Measurements from ENCODE around the gene ESF1. TPM values are rescaled to one million over a fixed set of nuclear protein-coding genes. Genes with fewer than 3 reads are reported as not detected.

ESF1 gene
- total and polyA plus RNA-seq, 10 of the 15 experiments (the other 5 are each of a cell fraction or from before 2014, with no cell fraction given) = 9.2 to 36.2 (median 18.4) TPM

DNA sequence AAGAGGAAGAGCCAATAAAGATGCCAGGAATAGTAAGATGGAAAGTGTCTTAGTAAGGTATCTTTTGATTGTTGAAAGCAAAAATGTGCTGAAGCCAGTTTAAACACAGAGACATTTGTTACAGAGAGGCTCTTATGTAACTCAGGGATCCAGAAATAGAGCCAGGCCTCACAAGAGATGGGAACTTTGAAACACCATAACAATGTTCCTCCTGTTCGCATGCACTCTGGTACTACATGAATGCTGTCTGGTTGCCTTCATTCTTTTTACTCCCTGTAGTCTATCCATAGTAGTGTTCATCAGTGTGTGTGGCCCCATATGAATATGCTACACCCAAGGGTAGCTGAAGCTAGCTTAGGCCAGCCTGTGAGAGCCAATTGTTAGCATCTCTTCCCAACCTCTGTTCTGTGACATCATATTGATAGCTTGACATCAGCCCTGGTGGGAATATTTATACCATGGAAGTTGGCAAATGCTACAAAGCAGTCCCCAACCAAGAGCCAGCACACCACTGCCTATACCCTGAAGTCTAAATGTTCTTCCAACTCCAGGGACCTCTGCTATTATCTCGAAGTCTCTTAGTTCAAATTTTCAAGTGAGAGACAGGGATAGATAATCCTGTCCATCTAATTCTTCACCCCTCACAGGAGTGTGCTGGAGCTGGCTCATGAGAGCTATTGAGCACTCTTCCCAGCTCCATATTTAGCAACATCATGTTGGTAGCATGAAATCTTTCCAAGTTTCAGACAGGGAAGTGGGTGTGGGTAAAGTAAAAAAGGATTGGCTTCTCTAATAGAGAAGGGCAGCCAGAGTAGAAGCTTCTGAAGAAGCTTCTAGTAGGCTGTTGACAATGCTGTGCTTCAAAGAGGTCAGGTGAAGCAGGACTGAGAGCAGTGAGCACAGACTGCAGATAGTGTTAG lies 7.1 kb upstream of the ESF1 start (continued):
- TF ChIP-seq ZNF622 (IDR thresholded peaks at IDR 0.05) (no peak), FOXK2 (IDR thresholded peaks at IDR 0.05) (no peak), SMAD5 (IDR thresholded peaks at IDR 0.05; ENCODE audit: low read depth) (no peak), BRCA1 (IDR thresholded peaks at IDR 0.05; ENCODE audit: low read depth, low read length) (no peak)

DNA sequence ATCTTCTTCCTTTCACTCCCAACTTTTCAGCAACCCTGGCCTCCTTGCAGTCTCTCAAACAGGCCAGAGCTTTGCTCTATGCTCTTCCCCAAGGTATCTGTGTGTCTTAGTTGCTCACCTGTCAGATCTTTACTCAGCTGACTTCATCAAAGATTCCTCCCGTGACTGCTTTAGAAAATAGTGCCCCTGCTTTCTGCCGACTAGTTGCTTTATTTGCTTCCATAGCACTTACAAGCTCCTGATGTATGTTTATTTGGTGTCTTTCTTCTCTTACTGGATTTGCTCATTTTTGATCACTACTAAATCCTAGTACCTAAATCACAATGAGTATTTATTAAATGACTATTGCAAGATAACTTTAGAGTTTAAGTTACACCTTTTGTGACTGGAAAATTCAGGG lies 6.0 kb upstream of the ESF1 start:
- no peak overlapping the region for H3K27ac ChIP-seq (ENCODE audit: control insufficient read depth, insufficient read depth)
- ATAC-seq (no peak), FAIRE-seq (no peak), DNase-seq (ENCODE audit: low read depth, low spot score) (no peak)
- no peaks in the 10 kb centered on the region; the same call in 1 of the 2 replicates for H3K4me1 ChIP-seq (ENCODE audit: control insufficient read depth, insufficient read depth, low read length)
- peaks cover 2 to 17% of the 10 kb centered on the region in 2 experiments; a peak in 3 of 4 replicates for H3K36me3 ChIP-seq (ENCODE audit: control insufficient read depth in 2 of 2, insufficient read depth in 2 of 2, low read length in 1 of 2)
- ChIA-PET CTCF (interaction anchor here (1.0 kb wide), 1 partner anchor 530 kb away, joined by 3 read pairs; no protein-coding TSS in a partner anchor), POLR2A (no interaction called here), RAD21 (ENCODE audit: unreplicated experiment) (interaction anchor here (1.3 kb wide), 1 partner anchor 19 kb away, joined by 3 read pairs; no protein-coding TSS in a partner anchor), SMC1A (ENCODE audit: uncharacterized antibody, unreplicated experiment) (no interaction called here)
- H3K9ac ChIP-seq (ENCODE audit: control insufficient read depth, insufficient read depth, low read length) = no peak overlapping the region
- WGBS (ENCODE audit: insufficient coverage, insufficient replicate concordance, low lambda C conversion rate, missing lambda C conversion rate) = 94% methylated on average over 2 of the region's 2 CpGs
- intact Hi-C loops (cut with micrococcal nuclease; ENCODE audit: unreplicated experiment) = no loop called here
- no peak overlapping the region for H2AFZ ChIP-seq (ENCODE audit: control insufficient read depth, low read depth, low read length)
- no peak overlapping the region for H3K4me3 ChIP-seq
- peaks cover 17% of the 10 kb centered on the region for H3K79me2 ChIP-seq (ENCODE audit: control insufficient read depth, insufficient read depth, low read length)
- no peak overlapping the region for H3K4me2 ChIP-seq (ENCODE audit: control insufficient read depth, insufficient read depth)
- TF ChIP-seq ZNF622 (IDR thresholded peaks at IDR 0.05) (no peak), KDM1A (IDR thresholded peaks at IDR 0.05; ENCODE audit: borderline replicate concordance) (no peak)
- BruUV-seq (replicated peaks) = no TSS peak
- no peaks in the 10 kb centered on the region for H3K27me3 ChIP-seq (replicated peaks in 1 of 2; ENCODE audit: control insufficient read depth in 2 of 2, insufficient read depth in 2 of 2, low read length in 1 of 2)
- H4K20me1 ChIP-seq (ENCODE audit: control insufficient read depth, insufficient read depth) = no peaks in the 10 kb centered on the region
- no peaks in the 10 kb centered on the region for H3K9me3 ChIP-seq (replicated peaks; ENCODE audit: control insufficient read depth, insufficient read depth, low read length)
- in situ Hi-C loops (cut with MboI) = loop anchor here (25.0 kb wide), 1 partner anchor 328 kb away; no protein-coding TSS in a partner anchor

Measured in GM12878 (cell line).